ENCODE results near the gene HPS5.
"Not testable (repeated sequence)": the region's sequence is repeated elsewhere in the genome, so short reads cannot be mapped to it uniquely, and the experiment has no call there.

The HPS5 gene

DNA sequence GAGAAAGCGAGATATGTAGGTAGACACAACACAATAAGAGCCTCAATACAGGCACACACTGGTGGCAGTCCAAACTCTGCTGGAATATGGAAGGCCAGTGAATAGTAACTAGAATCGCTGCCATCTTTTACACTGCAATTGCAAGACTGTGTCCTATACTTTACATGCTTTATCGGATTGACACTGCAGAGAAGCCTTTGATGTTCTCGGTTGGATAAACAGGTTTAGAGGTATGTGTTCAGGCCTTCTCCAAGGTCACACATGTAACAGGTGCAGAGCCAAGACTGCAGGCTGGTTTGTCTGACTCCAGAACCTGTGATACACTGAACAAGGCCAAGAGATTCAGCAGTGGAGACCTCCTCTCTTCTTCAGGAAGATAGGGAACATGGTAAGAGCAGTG, 50.7 kb downstream of the HPS5 start:
- no peak for DNase-seq (ENCODE audit: low spot score)

DNA sequence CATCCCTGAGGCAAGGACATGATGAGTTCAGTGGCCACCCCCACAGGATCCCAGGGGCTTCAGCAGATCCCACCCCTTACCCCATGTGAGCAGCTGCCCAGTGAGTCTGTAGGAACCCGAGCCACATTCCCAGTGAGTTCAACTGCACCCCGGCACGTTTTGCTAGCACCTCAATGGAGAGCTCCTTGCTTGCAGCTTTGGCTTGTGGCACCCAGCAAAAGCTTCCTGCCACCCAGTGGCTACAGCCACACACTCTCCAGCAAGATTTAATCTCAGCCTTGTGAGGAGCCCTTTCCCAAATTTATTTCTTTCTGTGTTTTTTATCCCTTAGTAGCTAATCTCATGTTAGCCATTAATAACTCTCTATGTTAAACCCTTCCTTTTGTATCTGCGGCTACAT, 51.8 kb downstream of the HPS5 start:
- DNase-seq (ENCODE audit: low spot score): peak; percentile 4

DNA sequence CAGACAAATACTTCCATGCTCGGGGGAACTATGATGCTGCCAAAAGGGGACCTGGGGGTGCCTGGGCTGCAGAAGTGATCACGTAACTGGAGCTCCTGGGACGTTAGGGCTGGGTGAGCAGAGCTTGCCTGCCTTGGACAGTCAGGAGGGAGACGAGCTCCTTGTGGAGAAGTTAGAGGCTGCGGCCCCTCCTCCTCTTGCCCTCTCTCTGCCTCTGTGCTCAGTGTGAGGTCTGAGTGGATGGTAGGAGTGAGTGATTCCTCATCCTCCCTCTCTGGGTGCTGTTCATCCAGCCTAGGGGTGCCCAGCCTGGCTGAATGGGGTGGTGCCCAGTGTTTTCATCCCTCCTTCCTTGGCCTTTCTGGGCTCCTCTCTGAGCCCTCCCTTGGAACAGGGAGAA, 52.7 kb downstream of the HPS5 start:
- DNase-seq (ENCODE audit: low spot score): not testable (repeated sequence)

DNA sequence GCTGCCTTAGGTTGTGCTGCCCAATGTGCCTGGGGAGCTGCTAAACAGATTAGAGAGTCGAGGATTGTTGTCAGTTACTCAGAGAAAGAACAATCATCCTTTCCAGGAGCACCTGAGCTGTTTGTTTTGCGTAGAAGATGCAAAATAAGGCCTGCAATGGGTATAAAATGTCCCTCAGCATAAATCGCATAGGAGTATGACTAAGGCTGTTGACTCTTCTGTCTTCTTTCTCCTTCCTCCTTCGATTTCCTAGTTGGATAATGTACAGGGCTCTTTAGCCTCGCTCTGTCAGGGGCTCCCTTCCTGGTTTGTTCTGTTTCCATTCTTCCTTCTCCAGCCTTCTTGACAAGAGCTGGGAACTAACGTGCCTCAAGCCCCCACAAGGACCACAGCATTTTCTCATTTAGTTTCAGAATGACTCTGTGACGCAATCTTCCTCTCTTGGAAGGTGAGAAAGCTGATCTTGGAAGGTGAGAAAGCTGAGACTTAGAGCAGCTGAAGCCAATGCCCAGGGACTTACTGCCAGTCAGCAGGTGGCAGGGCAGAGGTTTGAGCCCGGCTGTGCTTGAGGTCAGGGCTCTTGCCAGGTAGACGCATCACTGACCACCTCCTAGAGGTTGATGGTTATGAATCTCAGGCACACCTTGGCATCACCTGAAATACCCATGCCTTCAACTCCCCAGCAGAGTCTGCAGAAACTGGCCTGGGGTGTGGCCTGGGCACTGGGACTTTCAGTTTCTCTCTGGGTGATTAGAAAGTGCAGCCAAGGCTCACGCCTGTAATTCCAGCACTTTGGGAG, 54.4 kb downstream of the HPS5 start:
- not testable (repeated sequence) for DNase-seq (ENCODE audit: low spot score)

DNA sequence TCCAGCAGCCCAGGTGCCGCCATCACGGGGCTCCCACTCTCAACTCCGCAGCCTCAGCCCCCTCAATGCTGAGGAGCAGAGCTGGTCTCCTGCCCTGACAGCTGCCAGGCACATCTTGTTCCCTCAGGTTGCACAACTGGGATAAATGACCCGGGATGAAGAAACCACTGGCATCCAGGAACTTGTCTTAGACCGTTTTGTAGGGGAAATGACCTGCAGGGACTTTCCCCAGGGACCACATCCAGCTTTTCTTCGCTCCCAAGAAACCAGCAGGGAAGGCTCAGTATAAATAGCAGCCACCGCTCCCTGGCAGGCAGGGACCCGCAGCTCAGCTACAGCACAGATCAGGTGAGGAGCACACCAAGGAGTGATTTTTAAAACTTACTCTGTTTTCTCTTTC, 56.0 kb downstream of the HPS5 start, which contains the start of gene SAA1:
TSS of gene SAA1 (plus strand) at position 316 of the 400 bp plus-strand sequence. CDS start 624 bp downstream, outside the sequence.
- DNase-seq (ENCODE audit: low spot score): no peak

DNA sequence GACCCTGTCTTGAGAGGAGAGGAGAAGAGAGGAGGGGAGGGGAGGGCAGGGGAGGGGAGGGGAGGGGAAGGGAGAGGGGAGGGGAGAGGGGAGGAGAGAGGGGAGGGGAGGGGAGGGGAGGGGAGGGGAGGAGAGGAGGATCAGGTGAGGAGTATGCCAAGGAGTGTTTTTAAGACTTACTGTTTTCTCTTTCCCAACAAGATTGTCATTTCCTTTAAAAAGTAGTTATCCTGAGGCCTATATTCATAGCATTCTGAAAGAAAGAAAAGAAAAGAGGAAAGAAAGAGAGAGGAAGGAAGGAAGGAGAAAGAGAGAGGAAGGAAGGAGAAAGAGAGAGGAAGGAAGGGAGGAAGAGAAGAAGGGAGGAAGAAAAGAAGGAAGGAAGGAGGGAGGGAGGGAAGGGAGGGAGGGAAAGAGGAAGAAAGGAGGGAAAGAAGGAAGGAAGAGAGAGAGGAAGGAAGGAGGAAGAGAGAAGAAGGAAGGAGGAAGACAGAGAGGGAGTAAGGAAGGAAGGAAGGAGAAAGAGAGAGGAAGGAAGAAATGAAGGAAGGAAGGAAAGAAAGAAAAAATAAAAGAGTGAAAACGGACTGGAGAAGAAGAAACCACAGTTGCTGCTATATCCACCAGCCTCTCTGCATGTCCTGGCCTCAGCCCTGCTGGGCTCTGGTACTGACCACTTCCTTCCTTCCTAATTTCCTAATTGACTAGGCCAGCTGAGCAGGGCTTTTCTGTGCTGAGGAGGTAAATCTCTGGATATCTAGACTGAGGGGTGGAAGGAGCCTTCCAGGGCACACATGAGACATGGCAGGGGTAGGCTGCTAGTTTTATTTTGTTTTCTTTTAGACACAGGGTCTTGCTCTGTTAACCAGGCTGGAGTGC, 57.0 kb downstream of the HPS5 start:
- DNase-seq (ENCODE audit: low spot score): no peak

DNA sequence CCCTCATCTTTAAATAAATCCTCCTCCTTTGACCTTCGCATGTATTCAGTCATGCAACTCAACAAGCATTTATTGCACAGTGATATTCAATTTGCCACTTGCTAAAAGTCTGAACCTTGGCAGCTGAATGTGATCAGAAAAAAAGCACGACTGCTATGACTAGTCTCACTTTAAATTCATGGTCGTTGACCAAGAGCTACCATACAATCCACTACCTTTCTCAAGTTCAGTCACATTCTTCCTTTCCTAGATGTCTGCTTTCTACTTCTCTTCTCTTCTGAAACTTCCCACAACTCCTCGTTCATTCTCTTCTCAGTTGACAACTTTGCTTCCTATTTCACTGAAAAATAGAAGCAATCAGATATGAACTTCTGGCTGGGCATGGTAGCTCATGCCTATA, 57.9 kb downstream of the HPS5 start:
- no peak for DNase-seq (ENCODE audit: low spot score)

DNA sequence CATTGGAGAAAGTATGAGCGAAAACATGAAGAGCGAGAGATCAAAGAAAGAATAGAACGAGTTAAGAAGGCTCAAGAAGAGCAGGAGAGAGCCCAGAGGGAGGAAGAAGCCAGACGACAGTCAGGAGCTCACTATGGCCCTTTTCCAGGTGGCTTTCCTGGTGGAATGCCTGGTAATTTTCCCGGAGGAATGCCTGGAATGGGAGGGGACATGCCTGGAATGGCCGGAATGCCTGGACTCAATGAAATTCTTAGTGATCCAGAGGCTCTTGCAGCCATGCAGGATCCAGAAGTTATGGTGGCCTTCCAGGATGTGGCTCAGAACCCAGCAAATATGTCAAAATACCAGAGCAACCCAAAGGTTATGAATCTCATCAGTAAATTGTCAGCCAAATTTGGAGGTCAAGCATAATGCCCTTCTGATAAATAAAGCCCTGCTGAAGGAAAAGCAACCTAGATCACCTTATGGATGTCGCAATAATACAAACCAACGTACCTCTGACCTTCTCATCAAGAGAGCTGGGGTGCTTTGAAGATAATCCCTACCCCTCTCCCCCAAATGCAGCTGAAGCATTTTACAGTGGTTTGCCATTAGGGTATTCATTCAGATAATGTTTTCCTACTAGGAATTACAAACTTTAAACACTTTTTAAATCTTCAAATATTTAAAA, 59.1 kb downstream of the HPS5 start:
- not testable (repeated sequence) for DNase-seq (ENCODE audit: low spot score)

DNA sequence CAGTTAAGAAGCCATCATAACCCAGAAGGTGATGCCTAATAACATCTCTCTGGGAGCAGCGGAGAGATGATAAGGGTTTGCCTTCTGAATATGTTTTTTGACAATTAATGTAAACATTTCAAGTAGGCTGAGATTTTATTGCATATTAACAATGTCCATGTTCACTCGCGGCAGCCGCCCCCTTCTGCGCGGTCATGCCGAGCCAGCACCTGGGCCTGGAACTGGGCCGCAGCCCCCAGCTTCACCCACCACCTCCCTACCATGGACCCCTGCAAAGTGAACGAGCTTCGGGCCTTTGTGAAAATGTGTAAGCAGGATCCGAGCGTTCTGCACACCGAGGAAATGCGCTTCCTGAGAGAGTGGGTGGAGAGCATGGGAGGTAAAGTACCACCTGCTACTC, 60.2 kb downstream of the HPS5 start:
- no peak for DNase-seq (ENCODE audit: low spot score)

DNA sequence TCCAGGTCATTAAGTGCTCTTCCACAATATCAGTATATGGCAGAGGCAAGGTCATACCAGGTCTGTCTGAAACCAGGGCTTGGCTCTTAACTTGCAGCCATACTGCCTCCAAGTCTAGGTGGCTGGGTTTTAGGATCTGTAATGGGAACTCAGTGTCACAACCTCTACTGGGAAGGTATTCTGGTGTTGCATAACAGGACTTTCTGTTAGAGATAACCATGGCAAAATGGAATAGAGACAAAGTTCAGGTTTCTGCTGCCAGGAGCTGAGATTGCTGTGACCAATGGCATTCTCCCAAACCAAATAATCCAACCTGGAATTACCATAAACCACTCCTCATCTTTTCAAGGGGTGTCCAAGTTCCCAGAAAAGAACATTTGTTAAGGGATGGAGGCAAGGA, 62.7 kb downstream of the HPS5 start:
- no peak for DNase-seq (ENCODE audit: low spot score)

DNA sequence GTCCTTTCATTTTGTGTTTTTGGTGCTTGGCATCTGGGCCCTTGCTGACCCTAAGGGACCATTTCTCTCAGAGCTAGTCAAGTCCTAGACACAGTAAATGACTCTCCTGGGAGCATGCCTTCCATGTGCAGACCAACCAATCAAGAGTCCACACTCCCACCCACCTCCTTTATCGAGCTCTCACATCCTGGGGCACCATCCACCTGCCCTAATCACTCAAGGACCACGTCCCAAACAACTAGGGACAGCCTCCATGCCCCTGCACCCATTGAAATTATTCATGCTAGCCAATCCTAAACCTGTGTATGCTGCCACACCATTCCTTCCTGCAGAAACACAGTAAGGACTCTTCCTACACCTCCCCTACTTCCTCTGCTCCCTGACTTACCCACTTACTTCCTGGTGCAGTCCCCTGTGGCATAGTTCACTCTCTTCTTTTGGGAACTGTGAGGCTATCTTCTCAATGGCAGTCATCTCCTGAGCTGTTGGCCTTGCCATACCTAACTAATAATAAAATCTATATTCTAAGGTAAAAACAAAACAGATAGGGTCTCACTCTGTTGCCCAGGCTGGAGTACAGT, 67.1 kb downstream of the HPS5 start:
- DNase-seq (ENCODE audit: low spot score): no peak

DNA sequence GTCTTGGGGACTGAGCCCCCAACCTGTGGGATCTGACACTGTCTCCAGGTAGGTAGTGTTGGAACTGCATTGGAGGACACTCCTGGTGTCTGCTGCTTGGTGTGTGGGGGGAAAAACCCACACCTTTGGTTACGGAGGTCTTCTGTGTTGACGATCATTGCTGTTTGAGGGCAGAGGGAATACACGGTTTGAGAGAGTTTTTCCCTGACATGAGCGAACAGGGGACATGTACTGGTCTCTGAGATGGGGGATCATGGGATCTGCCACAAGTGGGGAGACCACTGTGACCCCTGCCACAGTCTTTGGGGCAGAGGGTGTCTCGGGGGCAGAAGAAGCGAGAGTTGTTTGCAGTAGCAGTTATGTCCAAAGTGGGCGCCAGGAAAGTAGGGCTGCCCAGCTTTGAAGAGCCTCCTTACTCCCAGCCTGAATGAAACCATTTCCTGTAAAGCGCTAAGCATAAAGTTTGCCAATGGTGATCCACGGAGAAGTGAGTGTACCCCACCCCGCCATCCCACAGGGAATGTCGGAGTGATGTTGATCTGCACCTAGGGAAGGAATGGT, 68.1 kb downstream of the HPS5 start:
- DNase-seq (ENCODE audit: low spot score): no peak

DNA sequence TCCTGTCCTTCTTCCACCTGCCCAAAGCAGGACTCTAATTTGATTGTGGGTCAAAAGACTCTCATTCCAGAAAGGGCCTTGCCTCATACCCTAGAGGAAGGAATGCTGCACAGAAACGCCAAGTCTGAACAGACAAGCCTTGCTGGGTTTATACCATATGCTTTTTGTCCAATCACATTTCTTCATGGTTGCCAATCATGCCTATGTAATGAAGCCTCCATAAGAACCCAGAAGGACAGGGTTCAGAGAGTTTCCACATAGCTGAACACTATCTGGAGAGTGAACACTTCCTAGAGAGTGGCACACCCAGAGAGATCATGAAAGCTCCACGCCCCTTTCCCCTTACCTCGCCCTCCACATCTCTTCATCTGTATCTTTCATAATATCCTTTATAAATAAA, 68.7 kb downstream of the HPS5 start:
- no peak for DNase-seq (ENCODE audit: low spot score)

DNA sequence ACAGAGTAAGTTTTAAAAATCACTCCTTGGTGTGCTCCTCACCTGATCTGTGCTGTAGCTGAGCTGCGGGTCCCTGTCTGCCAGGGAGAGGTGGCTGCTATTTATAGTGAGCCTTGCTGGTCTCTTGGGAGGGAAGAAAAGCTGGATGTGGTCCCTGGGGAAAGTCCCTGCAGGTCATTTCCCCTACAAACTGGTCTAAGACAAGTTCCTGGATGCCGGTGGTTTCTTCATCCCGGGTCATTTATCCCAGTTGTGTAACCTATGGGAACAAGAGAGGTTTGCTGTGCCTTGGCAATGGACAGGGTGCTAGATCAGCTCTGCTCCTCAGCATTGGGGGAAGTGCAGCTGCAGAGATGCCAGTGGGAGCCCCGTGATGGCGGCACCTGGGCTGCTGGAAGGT, 73.4 kb downstream of the HPS5 start, which contains the start of gene SAA2:
TSS of gene SAA2 (minus strand) at position 108 of the 400 bp plus-strand sequence. CDS start 657 bp downstream, outside the sequence.
- no peak for DNase-seq (ENCODE audit: low spot score)

DNA sequence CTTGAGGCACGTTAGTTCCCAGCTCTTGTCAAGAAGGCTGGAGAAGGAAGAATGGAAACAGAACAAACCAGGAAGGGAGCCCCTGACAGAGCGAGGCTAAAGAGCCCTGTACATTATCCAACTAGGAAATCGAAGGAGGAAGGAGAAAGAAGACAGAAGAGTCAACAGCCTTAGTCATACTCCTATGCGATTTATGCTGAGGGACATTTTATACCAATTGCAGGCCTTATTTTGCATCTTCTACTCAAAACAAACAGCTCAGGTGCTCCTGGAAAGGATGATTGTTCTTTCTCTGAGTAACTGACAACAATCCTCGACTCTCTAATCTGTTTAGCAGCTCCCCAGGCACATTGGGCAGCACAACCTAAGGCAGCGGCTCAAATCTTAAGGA, 74.8 kb downstream of the HPS5 start:
- DNase-seq (ENCODE audit: low spot score): not testable (repeated sequence)

DNA sequence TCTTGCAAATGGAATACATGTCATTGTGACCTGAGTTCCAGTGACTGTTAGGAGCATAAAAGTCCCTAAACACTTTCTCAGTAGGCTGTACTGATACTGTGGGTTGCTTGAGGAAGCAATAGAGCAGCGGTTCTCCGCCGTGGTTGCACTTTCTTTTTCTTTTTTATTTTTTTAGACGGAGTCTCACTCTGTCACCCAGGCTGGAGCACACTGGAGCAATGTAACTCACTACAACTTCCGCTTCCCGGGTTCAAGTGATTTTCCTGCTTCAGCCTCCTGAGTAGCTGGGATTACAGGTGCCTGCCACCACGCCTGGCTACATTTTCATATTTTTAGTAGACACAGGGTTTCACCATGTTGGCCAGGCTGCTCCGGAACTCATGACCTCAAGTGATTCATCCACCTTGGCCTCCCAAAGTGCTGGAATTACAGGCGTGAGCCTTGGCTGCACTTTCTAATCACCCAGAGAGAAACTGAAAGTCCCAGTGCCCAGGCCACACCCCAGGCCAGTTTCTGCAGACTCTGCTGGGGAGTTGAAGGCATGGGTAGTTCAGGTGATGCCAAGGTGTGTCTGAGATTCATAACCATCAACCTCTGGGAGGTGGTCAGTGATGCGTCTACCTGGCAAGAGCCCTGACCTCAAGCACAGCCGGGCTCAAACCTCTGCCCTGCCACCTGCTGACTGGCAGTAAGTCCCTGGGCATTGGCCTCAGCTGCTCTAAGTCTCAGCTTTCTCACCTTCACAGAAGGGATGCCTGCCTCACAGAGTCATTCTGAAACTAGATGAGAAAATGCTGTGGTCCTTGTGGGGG, 75.4 kb downstream of the HPS5 start:
- not testable (repeated sequence) for DNase-seq (ENCODE audit: low spot score)

DNA sequence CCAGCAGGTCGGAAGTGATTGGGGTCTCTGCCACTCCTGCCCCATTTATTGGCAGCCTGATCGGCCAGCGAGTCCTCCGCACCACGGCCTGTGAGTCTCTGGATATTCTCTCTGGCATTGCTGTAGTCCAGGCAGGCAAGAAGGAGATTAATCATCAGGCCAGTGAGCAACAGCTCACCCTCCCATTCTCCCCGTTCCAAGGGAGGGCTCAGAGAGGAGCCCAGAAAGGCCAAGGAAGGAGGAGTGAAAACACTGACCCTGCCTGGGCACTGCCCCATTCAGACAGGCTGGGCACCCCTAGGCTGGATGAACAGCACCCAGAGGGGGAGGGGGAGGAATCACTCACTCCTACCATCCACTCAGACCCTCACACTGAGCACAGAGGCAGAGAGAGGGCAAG, 76.5 kb downstream of the HPS5 start:
- DNase-seq (ENCODE audit: low spot score): peak; percentile 5

DNA sequence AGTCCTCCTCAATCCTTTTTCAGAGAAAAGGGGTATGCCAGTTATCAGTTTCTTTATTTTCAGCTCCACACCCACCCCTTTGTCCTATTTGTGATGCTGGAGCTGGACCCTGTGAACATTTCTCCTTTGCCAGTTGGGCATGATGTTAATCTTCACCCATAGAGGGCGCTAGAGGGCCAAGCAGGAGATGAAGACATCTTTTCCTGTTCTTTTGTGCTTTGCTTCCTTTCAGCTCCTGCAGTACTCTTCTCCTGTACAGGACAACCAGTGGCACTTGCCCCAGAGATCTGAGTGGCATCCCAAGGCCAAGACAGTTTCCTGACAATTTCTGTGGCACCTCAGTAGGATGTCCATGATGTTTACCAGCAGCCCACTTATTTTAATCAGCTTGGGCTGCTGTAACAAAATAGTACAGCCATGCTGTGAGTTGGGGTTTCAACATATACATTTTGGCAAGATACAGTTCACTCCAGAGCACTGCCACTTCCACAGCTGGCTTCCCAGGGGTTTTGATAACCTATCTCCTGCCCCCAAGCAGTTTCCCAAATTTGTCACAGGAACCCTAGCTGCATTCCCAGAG, 78.1 kb downstream of the HPS5 start:
- DNase-seq (ENCODE audit: low spot score): peak; percentile 80

DNA sequence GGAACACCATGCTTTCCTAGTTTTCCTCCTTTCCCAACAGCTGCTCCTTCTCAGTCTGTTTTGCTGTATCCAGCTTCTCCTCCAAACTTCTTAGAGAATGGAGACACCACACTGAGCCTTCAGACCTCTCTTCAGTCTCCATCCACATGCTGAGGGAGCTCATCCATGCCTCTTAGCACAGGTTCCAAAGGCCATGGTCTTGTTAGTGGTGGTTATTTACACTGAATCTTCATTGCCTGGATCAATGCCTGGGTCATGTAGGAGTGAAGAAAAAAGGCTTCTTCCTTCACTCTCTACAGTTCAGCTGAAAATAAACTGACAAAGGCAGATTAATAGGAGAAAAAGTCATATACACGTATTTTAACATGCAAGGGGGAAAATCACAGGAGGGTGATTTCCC, 82.3 kb downstream of the HPS5 start:
- no peak for DNase-seq (ENCODE audit: low spot score)

DNA sequence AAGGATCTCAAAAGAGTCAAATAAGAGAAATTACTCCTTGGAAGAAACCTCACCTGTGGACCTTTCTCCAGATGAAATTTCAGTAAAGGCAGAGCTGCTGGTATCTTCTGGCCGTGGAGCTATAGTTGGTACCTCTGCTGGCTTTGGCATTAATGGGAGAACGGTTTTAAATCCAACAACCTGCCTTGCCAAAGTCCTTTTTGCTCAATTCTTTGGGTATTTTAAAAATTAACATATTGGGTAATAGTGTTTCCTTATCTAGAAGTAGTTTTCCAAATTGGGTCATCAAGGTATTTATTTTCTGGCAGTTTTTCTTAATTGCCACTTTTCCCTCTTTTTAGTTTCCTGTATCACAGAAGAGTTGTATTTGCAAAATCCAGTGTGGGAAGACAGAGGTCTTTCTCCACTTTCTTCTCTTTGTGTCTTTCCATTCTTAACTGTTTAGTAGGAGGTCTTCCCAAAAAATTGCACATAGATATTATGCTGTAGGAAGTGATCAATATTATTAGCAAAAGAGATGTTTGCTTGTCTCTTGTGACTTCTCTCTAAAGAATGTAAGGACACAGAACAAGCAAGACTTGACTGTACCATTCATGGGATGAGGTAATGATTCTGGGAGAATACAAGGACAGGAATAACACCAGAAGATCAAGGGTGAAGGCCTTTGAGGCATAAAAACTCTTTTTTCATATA, 85.1 kb downstream of the HPS5 start, which contains the start of gene SAA4:
TSS of gene SAA4 (minus strand) at position 139 of the 693 bp plus-strand sequence. CDS start 876 bp downstream, outside the sequence.
- no peak for DNase-seq (ENCODE audit: low spot score)
